ENCODE data around the gene PM20D1. TPM values are rescaled to one million over a fixed set of nuclear protein-coding genes. Genes with fewer than 3 reads are reported as not detected.
A peak's percentile ranks its signal among the peaks of the same experiment; 100 is the strongest.
"Not testable (repeated sequence)": the region's sequence is repeated elsewhere in the genome, so short reads cannot be mapped to it uniquely, and the experiment has no call there.

Gene PM20D1
- total RNA-seq, result under 1 TPM; 0.43 to 0.81 TPM

GRCh38 chr1:205849619-205850355 lies at the start of gene PM20D1:
TSS of gene PM20D1 (minus strand) at chr1:205850132. CDS start at chr1:205850072, 60 bp downstream.
- peaks cover 2% of the 10 kb centered on the region for H3K36me3 Mint-ChIP-seq (ENCODE audit: low read depth)
- H3K4me1 Mint-ChIP-seq, result peaks cover 15% of the 10 kb centered on the region
- H3K27me3 Mint-ChIP-seq, result peaks cover 1% of the 10 kb centered on the region
- CTCF ChIA-PET, result interaction anchor here (1.4 to 2.9 kb wide), 3 partner anchors 58 to 192 kb away, joined by 3 to 10 read pairs (median 3); no protein-coding TSS in a partner anchor
- POLR2A ChIA-PET, result interaction anchor here (0.9 to 1.6 kb wide), 8 partner anchors 23 to 217 kb away, joined by 3 to 6 read pairs (median 4); partner anchors contain the start of genes ELK4 and RAB29
- H3K27ac Mint-ChIP-seq, result peak within 1 kb of the TSS; percentile 76
- peak; percentile 91 for DNase-seq
- peak within 1 kb of the TSS; percentile 80 for H3K4me3 Mint-ChIP-seq
- no peaks in the 10 kb centered on the region for H3K9me3 Mint-ChIP-seq

GRCh38 chr1:205896351-205896750 lies 46.4 kb upstream of the PM20D1 start:
- no peak for DNase-seq
- ChIA-PET POLR2A (no interaction called here), CTCF (interaction anchor here (1.4 to 1.8 kb wide), 2 partner anchors 12 to 149 kb away, joined by 3 to 4 read pairs; no protein-coding TSS in a partner anchor)
- H3K27me3 Mint-ChIP-seq, result peaks cover 49% of the 10 kb centered on the region
- no peaks in the 10 kb centered on the region for H3K9me3 Mint-ChIP-seq
- H3K4me3 Mint-ChIP-seq, result no peak overlapping the region
- H3K4me1 Mint-ChIP-seq, result peaks cover 3% of the 10 kb centered on the region
- no peaks in the 10 kb centered on the region for H3K36me3 Mint-ChIP-seq (ENCODE audit: low read depth)
- H3K27ac Mint-ChIP-seq, result no peak overlapping the region

GRCh38 chr1:205894119-205894518 lies 44.2 kb upstream of the PM20D1 start:
- H3K9me3 Mint-ChIP-seq; DNase-seq; H3K4me1 Mint-ChIP-seq; POLR2A ChIA-PET; H3K4me3 Mint-ChIP-seq; H3K36me3 Mint-ChIP-seq (ENCODE audit: low read depth); CTCF ChIA-PET; H3K27ac Mint-ChIP-seq: not testable (repeated sequence)
- H3K27me3 Mint-ChIP-seq, result peaks cover 55% of the 10 kb centered on the region

GRCh38 chr1:205892175-205892574 lies 42.2 kb upstream of the PM20D1 start:
- H3K36me3 Mint-ChIP-seq (ENCODE audit: low read depth); POLR2A ChIA-PET; DNase-seq; H3K4me3 Mint-ChIP-seq; H3K9me3 Mint-ChIP-seq; H3K4me1 Mint-ChIP-seq; H3K27ac Mint-ChIP-seq: not testable (repeated sequence)
- H3K27me3 Mint-ChIP-seq, result peaks cover 51% of the 10 kb centered on the region
- CTCF ChIA-PET, result interaction anchor here (1.1 to 1.8 kb wide), 2 partner anchors 26 to 85 kb away, joined by 3 to 5 read pairs; no protein-coding TSS in a partner anchor

GRCh38 chr1:205891481-205891880 lies 41.5 kb upstream of the PM20D1 start:
- CTCF ChIA-PET, result interaction anchor here (1.4 to 1.8 kb wide), 2 partner anchors 27 to 86 kb away, joined by 3 to 5 read pairs; no protein-coding TSS in a partner anchor
- H3K4me1 Mint-ChIP-seq; H3K9me3 Mint-ChIP-seq; POLR2A ChIA-PET; DNase-seq; H3K27ac Mint-ChIP-seq; H3K36me3 Mint-ChIP-seq (ENCODE audit: low read depth); H3K4me3 Mint-ChIP-seq: not testable (repeated sequence)
- H3K27me3 Mint-ChIP-seq, result peaks cover 48% of the 10 kb centered on the region

- POLR2A ChIA-PET, H3K4me3 Mint-ChIP-seq: not testable (repeated sequence)
- CTCF ChIA-PET, result interaction anchor here (1.4 kb wide), 1 partner anchor 87 kb away, joined by 3 read pairs; no protein-coding TSS in a partner anchor
Observed at GRCh38 chr1:205890631-205891030, 40.7 kb upstream of the PM20D1 start.

GRCh38 chr1:205889706-205890105 lies 39.8 kb upstream of the PM20D1 start:
- H3K27ac Mint-ChIP-seq; POLR2A ChIA-PET; H3K36me3 Mint-ChIP-seq (ENCODE audit: low read depth); H3K4me3 Mint-ChIP-seq; DNase-seq; H3K9me3 Mint-ChIP-seq; H3K4me1 Mint-ChIP-seq; CTCF ChIA-PET: not testable (repeated sequence)
- H3K27me3 Mint-ChIP-seq, result peaks cover 41% of the 10 kb centered on the region

More at GRCh38 chr1:205890631-205891030, 40.7 kb upstream of the PM20D1 start:
- not testable (repeated sequence) for H3K9me3 Mint-ChIP-seq; DNase-seq; H3K27ac Mint-ChIP-seq; H3K36me3 Mint-ChIP-seq (ENCODE audit: low read depth); H3K4me1 Mint-ChIP-seq
- H3K27me3 Mint-ChIP-seq, result peaks cover 46% of the 10 kb centered on the region

GRCh38 chr1:205889006-205889405 lies 39.1 kb upstream of the PM20D1 start:
- H3K27ac Mint-ChIP-seq, result peak overlapping the region; percentile 7
- H3K4me1 Mint-ChIP-seq; H3K4me3 Mint-ChIP-seq; H3K36me3 Mint-ChIP-seq (ENCODE audit: low read depth); H3K9me3 Mint-ChIP-seq; CTCF ChIA-PET; POLR2A ChIA-PET: not testable (repeated sequence)
- peak; percentile 29 for DNase-seq
- H3K27me3 Mint-ChIP-seq, result peaks cover 35% of the 10 kb centered on the region

GRCh38 chr1:205883792-205884191 lies 33.9 kb upstream of the PM20D1 start:
- Mint-ChIP-seq H3K4me3 (no peak overlapping the region), H3K27ac (no peak overlapping the region), H3K27me3 (peaks cover 29% of the 10 kb centered on the region), H3K4me1 (no peaks in the 10 kb centered on the region), H3K36me3 (ENCODE audit: low read depth) (no peaks in the 10 kb centered on the region), H3K9me3 (no peaks in the 10 kb centered on the region)
- ChIA-PET CTCF (no interaction called here), POLR2A (no interaction called here)
- no peak for DNase-seq

GRCh38 chr1:205880923-205881322 lies 31.0 kb upstream of the PM20D1 start:
- POLR2A ChIA-PET, result no interaction called here
- DNase-seq, result no peak
- Mint-ChIP-seq H3K27me3 (peaks cover 50% of the 10 kb centered on the region), H3K4me1 (no peaks in the 10 kb centered on the region), H3K9me3 (no peaks in the 10 kb centered on the region), H3K36me3 (ENCODE audit: low read depth) (no peaks in the 10 kb centered on the region), H3K4me3 (no peak overlapping the region), H3K27ac (no peak overlapping the region)
- CTCF ChIA-PET, result no interaction called here

- Mint-ChIP-seq H3K27ac (no peak overlapping the region), H3K9me3 (no peaks in the 10 kb centered on the region), H3K4me3 (no peak overlapping the region), H3K27me3 (peaks cover 52% of the 10 kb centered on the region), H3K4me1 (no peaks in the 10 kb centered on the region), H3K36me3 (ENCODE audit: low read depth) (no peaks in the 10 kb centered on the region)
- POLR2A ChIA-PET, result no interaction called here
- no peak for DNase-seq
- CTCF ChIA-PET, result no interaction called here
Observed at GRCh38 chr1:205879974-205880373, 30.0 kb upstream of the PM20D1 start.

GRCh38 chr1:205878026-205878425 lies 28.1 kb upstream of the PM20D1 start:
- H3K9me3 Mint-ChIP-seq, result no peaks in the 10 kb centered on the region
- H3K4me3 Mint-ChIP-seq, result no peak overlapping the region
- no peaks in the 10 kb centered on the region for H3K4me1 Mint-ChIP-seq
- no peaks in the 10 kb centered on the region for H3K36me3 Mint-ChIP-seq (ENCODE audit: low read depth)
- no peak for DNase-seq
- ChIA-PET POLR2A (no interaction called here), CTCF (no interaction called here)
- H3K27ac Mint-ChIP-seq, result no peak overlapping the region
- H3K27me3 Mint-ChIP-seq, result peaks cover 50% of the 10 kb centered on the region

GRCh38 chr1:205873148-205873547 lies 23.2 kb upstream of the PM20D1 start:
- DNase-seq; POLR2A ChIA-PET; CTCF ChIA-PET; H3K9me3 Mint-ChIP-seq; H3K4me3 Mint-ChIP-seq; H3K36me3 Mint-ChIP-seq (ENCODE audit: low read depth); H3K27ac Mint-ChIP-seq; H3K4me1 Mint-ChIP-seq: not testable (repeated sequence)
- H3K27me3 Mint-ChIP-seq, result peaks cover 21% of the 10 kb centered on the region

GRCh38 chr1:205870236-205870635 lies 20.3 kb upstream of the PM20D1 start:
- Mint-ChIP-seq H3K36me3 (ENCODE audit: low read depth) (no peaks in the 10 kb centered on the region), H3K9me3 (no peaks in the 10 kb centered on the region), H3K4me3 (no peak overlapping the region), H3K4me1 (no peaks in the 10 kb centered on the region), H3K27me3 (peaks cover 6% of the 10 kb centered on the region), H3K27ac (no peak overlapping the region)
- no peak for DNase-seq
- CTCF ChIA-PET, result no interaction called here
- POLR2A ChIA-PET, result no interaction called here
